ENCODE data around the gene PRDM16. TPM values are rescaled to one million over a fixed set of nuclear protein-coding genes. Genes with fewer than 3 reads are reported as not detected.

Gene PRDM16
- total RNA-seq, 1 experiment from 2014 or later: not detected

DNA sequence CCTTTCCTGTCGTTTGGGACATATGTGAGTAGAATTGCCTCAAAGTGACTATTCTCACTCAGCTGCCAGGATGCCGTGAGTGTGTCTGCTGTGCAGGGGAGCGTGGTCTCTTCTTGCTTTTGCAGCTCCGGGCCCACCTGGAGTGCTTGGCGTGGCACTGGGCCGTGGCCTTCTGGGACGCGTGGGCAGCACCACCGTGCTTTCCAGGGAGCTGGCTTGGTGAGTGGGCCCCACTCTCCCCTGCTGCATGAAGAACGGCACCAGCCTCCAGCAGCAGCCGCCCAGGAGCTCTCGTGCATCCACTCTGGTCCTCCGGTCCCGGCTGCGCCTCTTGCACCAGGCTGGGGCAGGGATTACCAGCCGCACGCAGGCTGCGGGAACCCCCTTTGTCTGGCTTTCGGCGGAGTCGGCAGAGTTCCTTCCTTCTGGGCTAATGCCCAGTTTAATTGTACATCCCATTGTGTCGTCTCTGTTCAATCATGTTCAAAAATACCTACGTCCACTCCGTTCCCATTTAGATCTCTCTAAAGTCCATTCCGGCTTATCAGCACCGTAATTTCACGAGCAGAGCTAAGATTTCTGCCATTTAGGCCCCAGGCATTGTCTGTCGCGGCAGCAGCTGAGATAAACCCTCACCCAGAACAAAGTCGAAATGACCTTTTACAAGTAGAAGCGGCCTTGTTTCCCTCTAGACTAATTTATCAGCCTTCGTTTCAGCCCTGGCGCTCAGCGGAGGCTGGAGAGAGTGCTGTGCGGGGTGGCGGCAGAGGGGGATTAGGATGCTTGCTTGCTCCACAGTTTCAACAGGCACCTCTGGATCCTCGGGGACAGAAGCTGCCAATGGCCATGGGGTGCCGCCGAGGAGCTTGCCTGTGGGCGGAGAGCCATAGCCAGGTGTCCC lies 129.6 kb downstream of the PRDM16 start:
- intact Hi-C loops (cut with micrococcal nuclease): no loop called here
- CTCF ChIA-PET: no interaction called here
- Mint-ChIP-seq H3K27me3 (ENCODE audit: insufficient read depth, unreplicated experiment) (no peaks in the 10 kb centered on the region), H3K4me3 (ENCODE audit: unreplicated experiment) (no peak overlapping the region), H3K9me3 (ENCODE audit: unreplicated experiment) (peaks cover 8% of the 10 kb centered on the region), H3K27ac (ENCODE audit: low read depth, unreplicated experiment) (no peak overlapping the region), H3K36me3 (ENCODE audit: insufficient read depth, unreplicated experiment) (no peaks in the 10 kb centered on the region), H3K4me1 (ENCODE audit: insufficient read depth, unreplicated experiment) (no peaks in the 10 kb centered on the region)
- no peak for DNase-seq (ENCODE audit: unreplicated experiment)
- TF ChIP-seq, protein P1, sequence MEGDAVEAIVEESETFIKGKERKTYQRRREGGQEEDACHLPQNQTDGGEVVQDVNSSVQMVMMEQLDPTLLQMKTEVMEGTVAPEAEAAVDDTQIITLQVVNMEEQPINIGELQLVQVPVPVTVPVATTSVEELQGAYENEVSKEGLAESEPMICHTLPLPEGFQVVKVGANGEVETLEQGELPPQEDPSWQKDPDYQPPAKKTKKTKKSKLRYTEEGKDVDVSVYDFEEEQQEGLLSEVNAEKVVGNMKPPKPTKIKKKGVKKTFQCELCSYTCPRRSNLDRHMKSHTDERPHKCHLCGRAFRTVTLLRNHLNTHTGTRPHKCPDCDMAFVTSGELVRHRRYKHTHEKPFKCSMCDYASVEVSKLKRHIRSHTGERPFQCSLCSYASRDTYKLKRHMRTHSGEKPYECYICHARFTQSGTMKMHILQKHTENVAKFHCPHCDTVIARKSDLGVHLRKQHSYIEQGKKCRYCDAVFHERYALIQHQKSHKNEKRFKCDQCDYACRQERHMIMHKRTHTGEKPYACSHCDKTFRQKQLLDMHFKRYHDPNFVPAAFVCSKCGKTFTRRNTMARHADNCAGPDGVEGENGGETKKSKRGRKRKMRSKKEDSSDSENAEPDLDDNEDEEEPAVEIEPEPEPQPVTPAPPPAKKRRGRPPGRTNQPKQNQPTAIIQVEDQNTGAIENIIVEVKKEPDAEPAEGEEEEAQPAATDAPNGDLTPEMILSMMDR (IDR thresholded peaks at IDR 0.05; ENCODE audit: unreplicated experiment): no peak
- BruUV-seq (replicated peaks): no TSS peak
- POLR2A ChIA-PET: no interaction called here

DNA sequence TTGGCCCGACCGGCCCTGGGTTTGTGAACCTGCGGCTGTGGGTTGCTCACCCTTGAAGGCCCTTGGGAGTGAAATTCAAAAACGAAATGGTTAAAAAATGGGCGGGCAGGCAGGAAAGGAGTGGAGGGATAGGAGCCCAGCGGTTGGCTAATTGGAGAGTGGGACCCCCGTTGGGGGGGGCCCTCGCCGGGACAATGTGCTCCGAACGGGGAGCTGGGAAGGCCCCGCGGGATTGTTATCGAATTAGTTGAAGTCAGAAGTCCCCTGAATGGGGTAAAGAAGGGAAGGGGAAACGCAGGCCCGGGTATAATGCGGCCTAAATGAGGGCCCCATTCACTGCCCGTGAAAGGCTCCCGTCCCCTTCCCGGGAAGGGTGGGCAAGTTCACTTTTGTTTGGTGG lies 135.7 kb downstream of the PRDM16 start:
- DNase-seq (ENCODE audit: unreplicated experiment): no peak
- Mint-ChIP-seq H3K4me3 (ENCODE audit: unreplicated experiment) (no peak overlapping the region), H3K27ac (ENCODE audit: low read depth, unreplicated experiment) (no peak overlapping the region), H3K4me1 (ENCODE audit: insufficient read depth, unreplicated experiment) (no peaks in the 10 kb centered on the region), H3K36me3 (ENCODE audit: insufficient read depth, unreplicated experiment) (no peaks in the 10 kb centered on the region), H3K27me3 (ENCODE audit: insufficient read depth, unreplicated experiment) (no peaks in the 10 kb centered on the region), H3K9me3 (ENCODE audit: unreplicated experiment) (peaks cover 27% of the 10 kb centered on the region)
- ChIA-PET CTCF (no interaction called here), POLR2A (no interaction called here)
- TF ChIP-seq, protein P1 (IDR thresholded peaks at IDR 0.05; ENCODE audit: unreplicated experiment): no peak
- intact Hi-C loops (cut with micrococcal nuclease): no loop called here
- no TSS peak for BruUV-seq (replicated peaks)

DNA sequence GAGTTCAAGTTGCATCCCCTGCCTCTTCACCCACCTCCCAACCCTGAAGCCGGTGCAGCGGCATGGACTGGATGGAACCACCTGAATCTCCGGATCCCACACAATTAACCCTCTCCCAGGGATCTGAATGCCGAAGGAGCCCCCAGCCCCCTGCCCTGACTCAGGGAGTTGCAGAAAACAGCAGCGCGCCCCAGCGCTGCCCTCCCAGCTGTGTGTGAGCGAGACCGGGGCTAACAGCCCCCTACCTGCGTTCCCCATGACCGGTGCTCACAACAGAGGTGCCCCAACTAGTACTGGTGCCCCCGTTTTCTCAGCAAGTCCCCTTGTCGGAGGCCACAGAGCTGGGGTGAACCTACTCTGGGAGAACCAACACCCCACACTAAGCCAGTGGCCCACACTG lies 136.8 kb downstream of the PRDM16 start:
- TF ChIP-seq, protein P1 (IDR thresholded peaks at IDR 0.05; ENCODE audit: unreplicated experiment): no peak
- ChIA-PET CTCF (no interaction called here), POLR2A (no interaction called here)
- BruUV-seq (replicated peaks): no TSS peak
- intact Hi-C loops (cut with micrococcal nuclease): no loop called here
- no peak for DNase-seq (ENCODE audit: unreplicated experiment)
- H3K27ac Mint-ChIP-seq (ENCODE audit: low read depth, unreplicated experiment): no peak overlapping the region
- H3K36me3 Mint-ChIP-seq (ENCODE audit: insufficient read depth, unreplicated experiment): no peaks in the 10 kb centered on the region
- no peaks in the 10 kb centered on the region for H3K4me1 Mint-ChIP-seq (ENCODE audit: insufficient read depth, unreplicated experiment)
- H3K9me3 Mint-ChIP-seq (ENCODE audit: unreplicated experiment): peaks cover 27% of the 10 kb centered on the region
- no peaks in the 10 kb centered on the region for H3K27me3 Mint-ChIP-seq (ENCODE audit: insufficient read depth, unreplicated experiment)
- no peak overlapping the region for H3K4me3 Mint-ChIP-seq (ENCODE audit: unreplicated experiment)

DNA sequence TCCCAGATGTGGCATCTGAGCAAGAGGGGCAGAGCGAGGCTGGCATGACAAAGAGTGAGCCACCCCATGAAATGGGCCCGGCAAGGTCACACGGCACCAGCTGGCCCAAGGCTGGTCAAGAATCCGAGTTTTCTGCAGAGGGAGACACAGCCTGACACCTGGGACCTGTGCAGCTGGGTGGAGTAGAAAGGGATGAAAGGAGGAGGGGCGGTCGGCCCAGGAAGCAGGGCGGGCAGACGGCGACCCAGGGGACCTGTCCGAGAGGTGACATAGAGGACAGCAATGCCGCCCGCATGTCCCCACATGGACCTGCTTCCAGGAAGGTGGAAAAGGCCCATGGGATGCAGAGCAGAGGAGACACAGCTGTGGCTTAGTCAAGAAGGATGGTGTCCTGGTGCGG lies 137.7 kb downstream of the PRDM16 start:
- ChIA-PET CTCF (interaction anchor here (0.6 kb wide), 1 partner anchor 596 kb away, joined by 3 read pairs; no protein-coding TSS in a partner anchor), POLR2A (no interaction called here)
- no peak overlapping the region for H3K27ac Mint-ChIP-seq (ENCODE audit: low read depth, unreplicated experiment)
- TF ChIP-seq, protein P1 (IDR thresholded peaks at IDR 0.05; ENCODE audit: unreplicated experiment): no peak
- BruUV-seq (replicated peaks): no TSS peak
- intact Hi-C loops (cut with micrococcal nuclease): no loop called here
- no peaks in the 10 kb centered on the region for H3K27me3 Mint-ChIP-seq (ENCODE audit: insufficient read depth, unreplicated experiment)
- no peak for DNase-seq (ENCODE audit: unreplicated experiment)
- no peaks in the 10 kb centered on the region for H3K4me1 Mint-ChIP-seq (ENCODE audit: insufficient read depth, unreplicated experiment)
- H3K9me3 Mint-ChIP-seq (ENCODE audit: unreplicated experiment): peaks cover 27% of the 10 kb centered on the region
- H3K4me3 Mint-ChIP-seq (ENCODE audit: unreplicated experiment): no peak overlapping the region
- H3K36me3 Mint-ChIP-seq (ENCODE audit: insufficient read depth, unreplicated experiment): no peaks in the 10 kb centered on the region

Data from MCF 10A (cell line).